Parathyroid adenoma (tissue), 2 donors: ENCODE measurements around the gene PLXNC1.

Source experiments
- H2AFZ ChIP-seq: fragments of 300-600 bp; sonication (generic); one replicate; pipeline ENCODE4 v1.7.0; 2017; ENCODE audit warnings: antibody characterized with exemption, mild to moderate bottlenecking
- H3K27ac ChIP-seq: fragments of 300-600 bp; sonication (generic); one replicate; pipeline ENCODE4 v1.7.0; 2017
- H3K27me3 ChIP-seq: fragments of 300-600 bp; sonication (generic); one replicate; pipeline ENCODE4 v1.7.0; 2017; ENCODE audit warnings: low read length; ENCODE audit not compliant: control insufficient read depth, insufficient read depth
- H3K36me3 ChIP-seq: fragments of 300-600 bp; sonication (generic); one replicate; pipeline ENCODE4 v1.7.0; 2017; ENCODE audit warnings: low read length; ENCODE audit not compliant: control insufficient read depth, insufficient read depth
- H3K4me1 ChIP-seq: fragments of 300-600 bp; sonication (generic); one replicate; pipeline ENCODE4 v1.7.0; 2017; ENCODE audit warnings: control low read depth
- H3K4me2 ChIP-seq: fragments of 300-600 bp; sonication (generic); one replicate; pipeline ENCODE4 v1.7.0; 2017; ENCODE audit warnings: low read length
- H3K4me3 ChIP-seq: fragments of 300-600 bp; sonication (generic); one replicate; pipeline ENCODE4 v1.7.0; 2017; ENCODE audit warnings: low read depth, low read length
- H3K79me2 ChIP-seq: fragments of 300-600 bp; sonication (generic); one replicate; pipeline ENCODE4 v1.7.0; 2017; ENCODE audit warnings: control low read depth
- H3K9ac ChIP-seq: fragments of 300-600 bp; sonication (generic); one replicate; pipeline ENCODE4 v1.7.0; 2017; ENCODE audit warnings: mild to moderate bottlenecking
- H3K9me3 ChIP-seq: fragments of 300-600 bp; sonication (generic); one replicate; pipeline ENCODE4 v1.7.0; 2017; ENCODE audit warnings: low read length; ENCODE audit not compliant: control insufficient read depth
- CTCF ChIP-seq: fragments of 300-600 bp; sonication (generic); IDR thresholded peaks from one replicate; pipeline ENCODE4 v1.7.0; 2017; ENCODE audit warnings: antibody characterized with exemption, mild to moderate bottlenecking
- donor health status: primary hyperparathyroidism.

PLXNC1 gene

GRCh38 chr12:94165138-94165537, 16.8 kb downstream of the PLXNC1 start:
- Histone ChIP-seq H3K4me3 (no peak overlapping the region), H3K9ac (no peak overlapping the region), H3K79me2 (no peaks in the 10 kb centered on the region), H3K36me3 (no peaks in the 10 kb centered on the region), H3K4me2 (no peak overlapping the region), H3K27ac (no peak overlapping the region), H3K4me1 (no peaks in the 10 kb centered on the region), H3K27me3 (no peaks in the 10 kb centered on the region), H3K9me3 (no peaks in the 10 kb centered on the region), H2AFZ (no peak overlapping the region)
- TF ChIP-seq CTCF = no peak

DNA sequence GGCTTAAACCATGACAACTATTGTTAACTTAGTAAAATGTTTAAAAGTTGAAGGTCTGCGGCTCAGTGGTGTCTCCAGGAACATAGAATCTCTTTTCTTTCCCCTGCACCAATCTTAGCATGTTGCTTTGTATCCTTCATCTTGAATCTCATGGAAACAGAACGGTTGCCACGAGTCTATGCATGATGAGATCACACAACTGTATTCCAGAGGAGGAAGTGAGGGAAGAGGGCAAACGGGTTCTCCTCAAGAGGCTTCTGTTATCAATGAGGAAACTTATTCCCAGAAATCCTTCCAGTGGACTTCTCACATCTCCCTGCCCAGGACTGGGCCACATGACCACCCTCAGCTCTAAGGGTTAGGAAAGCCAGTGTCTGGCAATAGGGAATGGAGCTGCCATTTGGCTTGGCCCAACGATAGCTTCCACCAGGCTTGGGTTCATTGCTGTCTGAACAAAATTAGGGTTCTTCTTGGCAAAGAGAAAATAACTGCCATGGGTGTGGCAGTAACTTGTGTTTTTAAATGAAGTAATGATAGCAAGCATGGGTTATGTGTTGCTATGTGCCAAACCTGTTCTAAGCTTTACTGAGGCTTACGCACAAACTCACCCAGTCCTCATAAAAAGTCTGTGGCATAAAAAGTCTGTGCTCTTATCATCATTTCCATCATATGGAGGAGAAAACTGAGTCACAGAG, 17.4 kb downstream of the PLXNC1 start:
- no peak overlapping the region for H3K4me2 ChIP-seq
- no peaks in the 10 kb centered on the region for H3K36me3 ChIP-seq
- H3K9me3 ChIP-seq = no peaks in the 10 kb centered on the region
- no peak overlapping the region for H3K9ac ChIP-seq
- no peaks in the 10 kb centered on the region for H3K79me2 ChIP-seq
- H3K4me3 ChIP-seq = no peak overlapping the region
- H3K27ac ChIP-seq = no peak overlapping the region
- TF ChIP-seq CTCF = no peak
- H2AFZ ChIP-seq = no peak overlapping the region
- H3K4me1 ChIP-seq = no peaks in the 10 kb centered on the region
- no peaks in the 10 kb centered on the region for H3K27me3 ChIP-seq

DNA sequence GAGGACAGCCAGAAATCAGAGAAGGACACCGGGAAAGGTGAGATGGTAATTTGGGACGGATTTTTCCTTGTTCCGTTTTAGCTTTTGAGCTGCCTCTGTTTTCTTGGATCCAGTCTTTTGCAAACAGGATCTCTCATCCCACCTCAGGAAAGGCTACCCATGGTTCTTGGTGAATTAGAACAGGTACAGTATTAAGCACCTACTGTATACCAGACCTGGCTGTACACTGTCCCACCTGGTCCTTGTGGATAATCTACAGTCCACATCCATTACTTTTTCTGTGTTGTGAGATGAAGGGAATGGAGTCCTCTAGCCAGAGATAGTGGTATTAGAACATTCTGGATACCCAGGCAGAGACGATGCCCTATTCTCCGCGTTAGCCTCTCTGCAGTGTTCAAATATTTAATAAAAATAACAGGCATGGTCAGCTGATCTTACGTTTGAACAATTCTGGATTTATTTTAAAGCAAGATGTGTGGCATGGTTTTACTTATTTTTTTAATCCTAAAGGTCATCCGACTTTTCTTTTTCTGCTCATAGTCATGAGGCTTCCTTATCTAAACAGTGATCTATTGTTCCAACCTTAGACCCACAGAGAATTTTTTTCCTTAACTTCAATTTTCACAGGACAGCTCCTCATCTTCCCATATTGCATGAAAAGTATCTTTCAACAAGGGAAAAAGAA, 18.8 kb downstream of the PLXNC1 start:
- H3K27ac ChIP-seq = no peak overlapping the region
- no peaks in the 10 kb centered on the region for H3K36me3 ChIP-seq
- no peak overlapping the region for H3K4me3 ChIP-seq
- H3K79me2 ChIP-seq = no peaks in the 10 kb centered on the region
- H3K27me3 ChIP-seq = no peaks in the 10 kb centered on the region
- no peaks in the 10 kb centered on the region for H3K4me1 ChIP-seq
- no peak for TF ChIP-seq CTCF
- H3K9ac ChIP-seq = no peak overlapping the region
- H3K4me2 ChIP-seq = no peak overlapping the region
- H3K9me3 ChIP-seq = no peaks in the 10 kb centered on the region
- H2AFZ ChIP-seq = no peak overlapping the region

- Histone ChIP-seq H3K9ac (no peak overlapping the region), H3K36me3 (no peaks in the 10 kb centered on the region), H3K4me1 (no peaks in the 10 kb centered on the region), H3K4me2 (no peak overlapping the region), H3K9me3 (no peaks in the 10 kb centered on the region), H3K79me2 (no peaks in the 10 kb centered on the region), H3K4me3 (no peak overlapping the region), H3K27ac (no peak overlapping the region), H3K27me3 (no peaks in the 10 kb centered on the region), H2AFZ (no peak overlapping the region)
- TF ChIP-seq CTCF = no peak
Measured at GRCh38 chr12:94167756-94168416, 19.5 kb downstream of the PLXNC1 start.
